HFFc6 (cell line): ENCODE measurements around the gene RAB3B. TPM values are rescaled to one million over a fixed set of nuclear protein-coding genes. Genes with fewer than 3 reads are reported as not detected.
"Not testable (repeated sequence)": the region's sequence is repeated elsewhere in the genome, so short reads cannot be mapped to it uniquely, and the experiment has no call there.

Source experiments
- DNase-seq: peaks from one replicate; pipeline ENCODE4 v3.0.0-alpha.2; 2018
- H3K27ac Mint-ChIP-seq: 2 replicates; pipeline ENCODE4 v1.8.0; 2020; ENCODE audit warnings: mild to moderate bottlenecking, mixed read lengths
- H3K27me3 Mint-ChIP-seq: 2 replicates; pipeline ENCODE4 v1.8.0; 2021; ENCODE audit warnings: mild to moderate bottlenecking, moderate library complexity, mixed read lengths; ENCODE audit not compliant: insufficient read depth
- H3K36me3 Mint-ChIP-seq: 2 replicates; pipeline ENCODE4 v1.8.0; 2021; ENCODE audit warnings: low read depth, mixed read lengths
- H3K4me1 Mint-ChIP-seq: 2 replicates; pipeline ENCODE4 v1.8.0; 2020; ENCODE audit warnings: low read depth, mixed read lengths
- H3K4me3 Mint-ChIP-seq: 2 replicates; pipeline ENCODE4 v1.8.0; 2020; ENCODE audit warnings: mild to moderate bottlenecking, moderate library complexity, mixed read lengths
- H3K9me3 Mint-ChIP-seq: 2 replicates; pipeline ENCODE4 v1.8.0; 2020; ENCODE audit warnings: mild to moderate bottlenecking, mixed read lengths
- CTCF ChIP-seq: fragments of 200-600 bp; sonication (generic); IDR thresholded peaks from 2 replicates; pipeline ENCODE4 v1.5.0; 2021; ENCODE audit warnings: antibody characterized with exemption, mild to moderate bottlenecking
- total RNA-seq, 6 experiments: library from RNA; stranded (reverse); fragmentation: NEBNext Ultra II Directional; extraction: Animal tissue kit (Norgen Biotek cat#: 25700); gene quantifications; 2 replicates in 1 of 6; 3 replicates in 5 of 6; pipeline ENCODE4 v1.2.3, GENCODE V29; 2021

RAB3B gene
- total RNA-seq, 6 experiments from 2014 or later, result 138 to 174 (median 157) TPM

- peak; percentile 100 for DNase-seq
- Mint-ChIP-seq H3K4me3 (no peak within 1 kb of the TSS), H3K4me1 (peaks cover 31% of the 10 kb centered on the region), H3K9me3 (peaks cover 8% of the 10 kb centered on the region; the same call in 1 of the 2 replicates), H3K27me3 (peaks cover 2% of the 10 kb centered on the region; the same call in 1 of the 2 replicates), H3K36me3 (peaks cover 5% of the 10 kb centered on the region), H3K27ac (no peak within 1 kb of the TSS)
- no peak for TF ChIP-seq CTCF
Observed at GRCh38 chr1:51878616-51879336, 111.7 kb downstream of the RAB3B start, which contains the start of gene NRDC. TSS of gene NRDC (minus strand) at chr1:51878727. CDS start at chr1:51878615, 112 bp downstream.

GRCh38 chr1:51878308-51878615, 112.2 kb downstream of the RAB3B start:
- no peak for DNase-seq
- Mint-ChIP-seq H3K27me3 (peaks cover 2% of the 10 kb centered on the region; the same call in 1 of the 2 replicates), H3K4me3 (no peak overlapping the region), H3K4me1 (peaks cover 31% of the 10 kb centered on the region), H3K36me3 (peaks cover 5% of the 10 kb centered on the region), H3K9me3 (peaks cover 8% of the 10 kb centered on the region; the same call in 1 of the 2 replicates), H3K27ac (no peak overlapping the region)
- TF ChIP-seq CTCF, result no peak

GRCh38 chr1:51877434-51878307, 112.8 kb downstream of the RAB3B start:
- peaks cover 8% of the 10 kb centered on the region; the same call in 1 of the 2 replicates for H3K9me3 Mint-ChIP-seq
- DNase-seq, result peak; percentile 18

GRCh38 chr1:51875836-51876235, 114.7 kb downstream of the RAB3B start:
- no peak for DNase-seq
- TF ChIP-seq CTCF, result no peak
- Mint-ChIP-seq H3K4me1 (peaks cover 45% of the 10 kb centered on the region), H3K36me3 (peaks cover 5% of the 10 kb centered on the region), H3K27ac (no peak overlapping the region; the same call in 1 of the 2 replicates), H3K27me3 (peaks cover 2% of the 10 kb centered on the region; the same call in 1 of the 2 replicates), H3K4me3 (no peak overlapping the region; the same call in 1 of the 2 replicates), H3K9me3 (peaks cover 8% of the 10 kb centered on the region; the same call in 1 of the 2 replicates)

More at GRCh38 chr1:51877434-51878307, 112.8 kb downstream of the RAB3B start:
- H3K36me3 Mint-ChIP-seq, result peaks cover 5% of the 10 kb centered on the region
- H3K4me3 Mint-ChIP-seq, result no peak overlapping the region
- H3K4me1 Mint-ChIP-seq, result peaks cover 31% of the 10 kb centered on the region
- no peak overlapping the region for H3K27ac Mint-ChIP-seq
- H3K27me3 Mint-ChIP-seq, result peaks cover 2% of the 10 kb centered on the region; the same call in 1 of the 2 replicates
- TF ChIP-seq CTCF, result no peak

GRCh38 chr1:51875291-51875772, 115.2 kb downstream of the RAB3B start:
- no peak for TF ChIP-seq CTCF
- DNase-seq, result no peak
- Mint-ChIP-seq H3K36me3 (peaks cover 5% of the 10 kb centered on the region), H3K27me3 (peaks cover 2% of the 10 kb centered on the region), H3K4me1 (peaks cover 48% of the 10 kb centered on the region), H3K9me3 (peaks cover 8% of the 10 kb centered on the region; the same call in 1 of the 2 replicates), H3K4me3 (no peak overlapping the region; the same call in 1 of the 2 replicates), H3K27ac (peak overlapping the region; percentile 14)

- DNase-seq, H3K4me3 Mint-ChIP-seq, H3K36me3 Mint-ChIP-seq, H3K27ac Mint-ChIP-seq, H3K9me3 Mint-ChIP-seq, H3K27me3 Mint-ChIP-seq: not testable (repeated sequence)
- H3K4me1 Mint-ChIP-seq, result peaks cover 50% of the 10 kb centered on the region
Observed at GRCh38 chr1:51873270-51873669, 117.2 kb downstream of the RAB3B start.
